ENCODE measurements around the gene SIRPG.

SIRPG gene

DNA sequence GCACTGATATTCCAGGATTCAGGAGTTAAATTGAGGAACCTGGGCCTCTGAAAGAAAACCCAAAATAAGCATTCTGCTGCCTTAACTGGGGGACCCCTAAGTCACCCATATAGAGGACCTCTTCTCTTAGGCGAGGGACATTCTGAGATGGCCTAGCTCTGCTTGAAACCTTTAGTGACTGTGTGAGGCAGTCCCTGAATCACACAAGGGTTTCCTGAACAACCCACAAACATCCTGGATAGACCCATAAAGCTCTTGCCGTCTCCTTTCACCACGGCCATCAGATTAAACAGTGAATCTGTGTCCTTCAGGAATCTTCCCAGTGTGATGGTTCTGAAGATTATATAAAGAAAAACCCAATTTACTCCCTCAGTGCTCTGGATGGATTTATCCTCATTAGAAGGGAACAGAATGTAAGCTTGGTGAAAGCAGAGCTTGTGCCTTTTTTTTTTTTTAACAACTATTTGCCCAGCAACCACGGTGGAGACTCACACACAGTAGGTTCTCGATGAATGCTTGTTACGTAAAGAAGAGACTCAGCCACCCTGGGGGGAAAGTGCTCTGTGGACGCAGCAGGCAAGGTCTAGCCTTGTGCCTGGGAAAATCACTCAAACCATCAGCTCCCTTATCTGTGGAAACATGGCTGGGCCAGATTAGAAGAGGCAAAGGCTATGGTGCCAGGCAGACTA is 39.1 kb upstream of the SIRPG start:
- no peak for DNase-seq (ENCODE audit: extremely low read depth, low read depth)
- TF ChIP-seq, protein P1, sequence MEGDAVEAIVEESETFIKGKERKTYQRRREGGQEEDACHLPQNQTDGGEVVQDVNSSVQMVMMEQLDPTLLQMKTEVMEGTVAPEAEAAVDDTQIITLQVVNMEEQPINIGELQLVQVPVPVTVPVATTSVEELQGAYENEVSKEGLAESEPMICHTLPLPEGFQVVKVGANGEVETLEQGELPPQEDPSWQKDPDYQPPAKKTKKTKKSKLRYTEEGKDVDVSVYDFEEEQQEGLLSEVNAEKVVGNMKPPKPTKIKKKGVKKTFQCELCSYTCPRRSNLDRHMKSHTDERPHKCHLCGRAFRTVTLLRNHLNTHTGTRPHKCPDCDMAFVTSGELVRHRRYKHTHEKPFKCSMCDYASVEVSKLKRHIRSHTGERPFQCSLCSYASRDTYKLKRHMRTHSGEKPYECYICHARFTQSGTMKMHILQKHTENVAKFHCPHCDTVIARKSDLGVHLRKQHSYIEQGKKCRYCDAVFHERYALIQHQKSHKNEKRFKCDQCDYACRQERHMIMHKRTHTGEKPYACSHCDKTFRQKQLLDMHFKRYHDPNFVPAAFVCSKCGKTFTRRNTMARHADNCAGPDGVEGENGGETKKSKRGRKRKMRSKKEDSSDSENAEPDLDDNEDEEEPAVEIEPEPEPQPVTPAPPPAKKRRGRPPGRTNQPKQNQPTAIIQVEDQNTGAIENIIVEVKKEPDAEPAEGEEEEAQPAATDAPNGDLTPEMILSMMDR (IDR thresholded peaks at IDR 0.05; ENCODE audit: low read depth, low read length) = no peak

DNA sequence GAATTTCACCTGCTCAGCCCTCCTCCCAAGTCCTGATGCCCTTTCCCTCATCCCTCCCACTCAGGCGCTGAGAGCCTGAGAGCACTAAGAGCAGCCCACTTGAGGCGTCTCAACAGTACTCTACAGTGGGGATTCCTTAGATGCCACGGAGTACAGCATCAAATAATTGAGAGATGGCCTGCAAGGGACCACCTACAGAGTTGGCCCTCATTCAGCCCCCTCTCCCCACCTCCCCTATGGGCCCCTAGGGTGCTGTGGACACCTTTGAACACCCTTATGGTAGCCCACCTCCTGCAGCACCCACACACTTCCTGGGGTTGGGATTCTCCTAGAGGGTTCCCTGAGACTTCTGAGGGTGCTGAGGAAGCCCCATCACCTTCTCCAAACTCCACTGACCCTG is 37.1 kb upstream of the SIRPG start:
- DNase-seq (ENCODE audit: extremely low read depth, low read depth) = no peak
- TF ChIP-seq, protein P1 (IDR thresholded peaks at IDR 0.05; ENCODE audit: low read depth, low read length) = no peak

DNA sequence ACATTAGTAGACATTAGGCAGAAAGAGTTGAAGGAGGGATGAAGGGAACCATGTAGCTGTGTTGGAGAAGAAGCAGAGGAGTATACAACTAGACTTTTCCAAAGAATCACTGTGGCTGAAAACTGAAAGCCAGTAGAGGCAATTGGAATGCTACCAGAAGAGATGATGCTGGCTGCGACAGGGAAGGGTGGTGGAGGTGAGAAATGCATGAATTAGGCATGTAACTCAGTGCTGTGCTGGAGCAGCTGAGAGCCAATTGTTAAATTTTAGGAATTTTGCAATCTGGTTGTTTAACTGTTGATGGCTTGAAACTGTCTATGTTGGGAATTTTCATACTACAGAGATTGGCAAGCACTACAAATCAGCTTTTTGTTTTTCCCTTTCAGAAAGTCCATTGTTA is 35.8 kb upstream of the SIRPG start:
- TF ChIP-seq, protein P1 (IDR thresholded peaks at IDR 0.05; ENCODE audit: low read depth, low read length) = no peak
- no peak for DNase-seq (ENCODE audit: extremely low read depth, low read depth)

DNA sequence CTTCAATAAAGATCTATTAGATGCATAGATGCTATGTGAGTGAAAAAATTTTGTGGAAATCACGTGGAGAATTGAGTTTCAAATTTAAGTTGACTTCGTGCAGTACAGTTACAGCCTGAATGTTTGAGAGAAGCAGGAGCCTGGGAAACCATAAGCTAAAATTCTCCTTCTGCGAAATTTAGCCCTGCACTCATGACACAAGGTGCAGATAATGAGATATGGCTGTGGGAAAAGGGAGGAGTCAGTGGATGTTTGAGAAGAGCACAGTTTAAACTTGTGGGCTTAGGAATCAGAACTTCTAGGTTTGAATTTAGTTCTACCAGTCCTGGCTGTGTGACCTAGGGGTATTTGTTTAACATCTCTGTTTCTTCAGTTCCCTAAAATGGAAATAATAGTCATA is 32.1 kb upstream of the SIRPG start:
- TF ChIP-seq, protein P1 (IDR thresholded peaks at IDR 0.05; ENCODE audit: low read depth, low read length) = no peak
- DNase-seq (ENCODE audit: extremely low read depth, low read depth) = no peak

DNA sequence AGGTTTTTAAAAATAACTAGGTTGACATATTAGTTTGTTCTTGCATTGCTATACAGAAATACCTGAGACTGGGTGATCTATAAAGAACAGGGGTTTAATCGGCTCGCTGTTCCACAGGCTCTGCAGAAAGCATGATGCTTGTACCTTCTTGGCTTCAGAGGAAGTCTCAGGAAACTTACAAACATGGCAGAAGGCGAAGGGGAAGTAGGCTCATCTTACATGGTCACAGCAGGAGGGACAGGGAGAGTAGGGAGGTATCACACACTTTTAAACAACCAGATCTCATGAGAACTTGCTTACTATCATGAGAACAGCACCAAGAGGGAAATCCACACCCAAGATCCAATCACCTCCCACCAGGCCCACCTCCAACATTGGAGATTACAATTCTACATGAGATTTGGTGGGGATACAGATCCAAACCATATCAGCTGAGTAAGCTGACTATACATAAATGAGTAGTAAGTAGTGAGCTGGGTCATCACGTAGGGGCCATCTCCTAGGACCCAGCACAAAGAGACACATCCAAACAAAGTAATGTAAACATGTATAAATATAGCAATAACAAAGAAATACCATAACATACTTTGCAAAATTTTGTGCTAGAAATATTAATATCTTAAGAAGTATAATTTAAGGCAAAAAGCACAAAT is 31.4 kb upstream of the SIRPG start:
- TF ChIP-seq, protein P1 (IDR thresholded peaks at IDR 0.05; ENCODE audit: low read depth, low read length) = no peak
- no peak for DNase-seq (ENCODE audit: extremely low read depth, low read depth)

DNA sequence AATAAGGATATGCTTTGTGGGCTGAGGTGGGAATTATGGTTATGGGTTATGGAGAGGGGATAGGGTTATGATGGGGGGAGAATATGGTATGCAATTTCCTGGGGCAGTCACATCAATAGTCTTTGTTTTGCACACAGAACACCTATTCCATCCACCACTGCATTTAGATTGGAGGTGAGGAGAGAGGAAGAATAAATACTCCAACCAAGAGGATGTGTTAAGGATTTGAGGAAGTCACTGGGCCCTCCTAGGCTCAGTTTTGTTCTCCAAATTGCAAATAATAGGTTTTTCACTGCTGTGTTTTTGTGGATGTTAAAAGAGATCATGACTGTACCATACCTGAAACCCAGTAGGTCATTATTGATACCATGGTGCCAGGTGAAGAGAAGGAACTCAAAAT is 29.5 kb upstream of the SIRPG start:
- DNase-seq (ENCODE audit: extremely low read depth, low read depth) = no peak
- TF ChIP-seq, protein P1 (IDR thresholded peaks at IDR 0.05; ENCODE audit: low read depth, low read length) = no peak

DNA sequence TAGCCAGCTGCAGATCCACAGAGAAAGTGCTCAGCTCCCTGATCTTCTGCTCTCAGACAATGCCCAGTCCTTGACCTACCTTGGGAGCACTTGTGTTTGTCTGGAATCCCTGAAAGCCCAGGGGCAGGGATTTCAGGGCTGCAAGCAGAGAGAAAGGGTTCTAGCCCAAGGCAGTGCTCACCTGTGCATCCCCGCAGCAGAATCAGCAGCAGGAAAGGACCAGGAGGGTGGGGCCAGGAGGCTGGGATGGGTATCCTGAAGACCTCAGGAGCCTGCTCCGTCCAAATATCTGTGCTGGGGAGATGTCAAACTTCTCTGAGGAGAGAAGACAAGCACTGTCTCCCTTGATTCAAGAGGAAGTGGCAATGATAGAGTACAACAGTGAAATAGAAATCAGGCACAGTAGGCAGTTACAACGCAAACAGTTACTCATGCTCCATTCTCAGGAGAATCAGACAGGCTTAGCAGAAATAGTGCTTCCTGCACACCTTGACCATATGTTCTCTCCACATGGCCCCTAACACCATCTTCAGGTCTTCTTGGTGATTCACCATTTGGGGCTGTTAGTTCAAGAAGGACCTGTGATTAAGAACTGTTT is 28.7 kb upstream of the SIRPG start:
- no peak for DNase-seq (ENCODE audit: extremely low read depth, low read depth)
- TF ChIP-seq, protein P1 (IDR thresholded peaks at IDR 0.05; ENCODE audit: low read depth, low read length) = no peak

Data from AG09319 (cell line).